PC-3 (cell line): ENCODE results near the gene CHN1. TPM values are rescaled to one million over a fixed set of nuclear protein-coding genes. Genes with fewer than 3 reads are reported as not detected.
A peak's percentile ranks its signal among the peaks of the same experiment; 100 is the strongest.

Experiments
- ATAC-seq: fragments of 200-7000 bp; cut with Tn5 transposase; 2 replicates; pipeline ENCODE4 v1.9.1; 2020; ENCODE audit warnings: mild to moderate bottlenecking, moderate library complexity
- BruUV-seq: library from RNA; stranded (reverse); fragments of 400-500 nt; replicated peaks from 2 replicates; lab custom pipeline; 2021; lab: Mats Ljungman, UMichigan
- CTCF ChIA-PET: fragments of 300-600 bp; sonication (Branson Sonifier 250); formaldehyde crosslinking; loops from one replicate; lab custom pipeline; 2022; ENCODE audit warnings: antibody characterized with exemption; lab: Charles Lee
- POLR2A ChIA-PET: fragments of 300-600 bp; sonication (Branson Sonifier 250); formaldehyde crosslinking; loops from one replicate; lab custom pipeline; 2022; ENCODE audit warnings: antibody characterized with exemption; ENCODE audit not compliant: unreplicated experiment; lab: Charles Lee
- DNase-seq: peaks from one replicate; pipeline ENCODE4 v3.0.0-alpha.2; 2015
- H2AFZ ChIP-seq: fragments of 300-600 bp; sonication (generic); 2 replicates; pipeline ENCODE4 v1.6.0; 2016; ENCODE audit warnings: antibody characterized with exemption, low read length
- H3F3A ChIP-seq: fragments of 300-600 bp; sonication (generic); one replicate; pipeline ENCODE4 v1.6.0; 2017; ENCODE audit warnings: antibody characterized with exemption, low read length, control low read depth, mild to moderate bottlenecking; ENCODE audit not compliant: unreplicated experiment
- H3K27ac ChIP-seq: fragments of 300-600 bp; sonication (generic); 2 replicates; pipeline ENCODE4 v1.5.1; 2016; ENCODE audit warnings: mild to moderate bottlenecking, low read length
- H3K27me3 ChIP-seq: fragments of 300-600 bp; sonication (generic); 2 replicates; pipeline ENCODE4 v1.6.1; 2016; ENCODE audit warnings: low read length, mixed read lengths
- H3K36me3 ChIP-seq: fragments of 300-600 bp; sonication (generic); 2 replicates; pipeline ENCODE4 v1.6.1; 2016; ENCODE audit warnings: low read depth, mixed run types, low read length, mixed read lengths
- H3K4me1 ChIP-seq: fragments of 300-600 bp; sonication (generic); 2 replicates; pipeline ENCODE4 v1.5.1; 2016; ENCODE audit warnings: low read length; ENCODE audit not compliant: insufficient read depth
- H3K4me2 ChIP-seq: fragments of 300-600 bp; sonication (generic); 2 replicates; pipeline ENCODE4 v1.6.0; 2016; ENCODE audit warnings: low read length
- H3K4me3 ChIP-seq: fragments of 300-600 bp; sonication (generic); 2 replicates; pipeline ENCODE4 v1.5.1; 2016; ENCODE audit warnings: mild to moderate bottlenecking, low read length, mixed read lengths
- H3K79me2 ChIP-seq: fragments of 300-600 bp; sonication (generic); 2 replicates; pipeline ENCODE4 v1.6.1; 2017; ENCODE audit warnings: low read length, mixed read lengths
- H3K9ac ChIP-seq: fragments of 300-600 bp; sonication (generic); 2 replicates; pipeline ENCODE4 v1.6.0; 2016; ENCODE audit warnings: mild to moderate bottlenecking, low read length
- H3K9me2 ChIP-seq: fragments of 300-600 bp; sonication (generic); replicated peaks from 2 replicates; pipeline ENCODE4 v1.6.1; 2016; ENCODE audit warnings: mixed run types, low read length, mixed read lengths
- H3K9me3 ChIP-seq: fragments of 300-600 bp; sonication (generic); 2 replicates; pipeline ENCODE4 v1.6.1; 2016; ENCODE audit warnings: low read length, mixed read lengths
- H4K20me1 ChIP-seq: fragments of 300-600 bp; sonication (generic); 2 replicates; pipeline ENCODE4 v1.6.1; 2016; ENCODE audit warnings: low read length, mixed read lengths
- EZH2 ChIP-seq: fragments of 300-600 bp; sonication (generic); IDR thresholded peaks from one replicate; pipeline ENCODE4 v1.6.1; 2017; ENCODE audit warnings: antibody characterized with exemption, mild to moderate bottlenecking, low read length; ENCODE audit not compliant: unreplicated experiment
- EZH2phosphoT487 ChIP-seq: fragments of 300-600 bp; sonication (generic); IDR thresholded peaks from 2 replicates; pipeline ENCODE4 v1.6.1; 2018; ENCODE audit warnings: mild to moderate bottlenecking, antibody characterized with exemption, low read length, borderline replicate concordance
- intact Hi-C: fragments of 100-400 bp; cut with micrococcal nuclease; formaldehyde crosslinking; loops from 2 replicates; pipeline ENCODE4 v1.9.0; 2023
- total RNA-seq: library from RNA; depleted of rRNA; stranded (reverse); fragments of >200 nt; gene quantifications from 2 replicates; pipeline ENCODE4 v1.2.3, GENCODE V29; 2014
- TF ChIP-seq, protein P1 (sequence below): fragments of 300-600 bp; sonication (generic); conservative IDR thresholded peaks from 2 replicates; pipeline ENCODE4 v1.5.1; 2017; ENCODE audit warnings: antibody characterized with exemption, low read depth, mild to moderate bottlenecking, low read length

Gene CHN1
- total RNA-seq, 1 experiment from 2014 or later = 7.8 TPM

GRCh38 chr2:174965992-174966744 is 39.0 kb downstream of the CHN1 start:
- POLR2A ChIA-PET = no interaction called here
- CTCF ChIA-PET = no interaction called here
- no TSS peak for BruUV-seq
- peak; percentile 46 for ATAC-seq
- no peak overlapping the region for H3K9ac ChIP-seq
- no peaks in the 10 kb centered on the region for H3K79me2 ChIP-seq
- TF ChIP-seq, protein P1, sequence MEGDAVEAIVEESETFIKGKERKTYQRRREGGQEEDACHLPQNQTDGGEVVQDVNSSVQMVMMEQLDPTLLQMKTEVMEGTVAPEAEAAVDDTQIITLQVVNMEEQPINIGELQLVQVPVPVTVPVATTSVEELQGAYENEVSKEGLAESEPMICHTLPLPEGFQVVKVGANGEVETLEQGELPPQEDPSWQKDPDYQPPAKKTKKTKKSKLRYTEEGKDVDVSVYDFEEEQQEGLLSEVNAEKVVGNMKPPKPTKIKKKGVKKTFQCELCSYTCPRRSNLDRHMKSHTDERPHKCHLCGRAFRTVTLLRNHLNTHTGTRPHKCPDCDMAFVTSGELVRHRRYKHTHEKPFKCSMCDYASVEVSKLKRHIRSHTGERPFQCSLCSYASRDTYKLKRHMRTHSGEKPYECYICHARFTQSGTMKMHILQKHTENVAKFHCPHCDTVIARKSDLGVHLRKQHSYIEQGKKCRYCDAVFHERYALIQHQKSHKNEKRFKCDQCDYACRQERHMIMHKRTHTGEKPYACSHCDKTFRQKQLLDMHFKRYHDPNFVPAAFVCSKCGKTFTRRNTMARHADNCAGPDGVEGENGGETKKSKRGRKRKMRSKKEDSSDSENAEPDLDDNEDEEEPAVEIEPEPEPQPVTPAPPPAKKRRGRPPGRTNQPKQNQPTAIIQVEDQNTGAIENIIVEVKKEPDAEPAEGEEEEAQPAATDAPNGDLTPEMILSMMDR = no peak
- TF ChIP-seq EZH2 (no peak), EZH2phosphoT487 (no peak)
- H3K27ac ChIP-seq = no peak overlapping the region
- intact Hi-C loops = no loop called here
- no peaks in the 10 kb centered on the region for H3K9me3 ChIP-seq
- no peak overlapping the region for H3K4me3 ChIP-seq
- no peaks in the 10 kb centered on the region for H3F3A ChIP-seq
- no peaks in the 10 kb centered on the region for H3K9me2 ChIP-seq
- H3K4me1 ChIP-seq = peaks cover 17% of the 10 kb centered on the region
- no peaks in the 10 kb centered on the region for H3K36me3 ChIP-seq
- peak; percentile 4 for DNase-seq
- peak overlapping the region; percentile 38; the same call in 1 of the 2 replicates for H2AFZ ChIP-seq
- peak overlapping the region; percentile 10; the same call in 1 of the 2 replicates for H3K4me2 ChIP-seq
- no peaks in the 10 kb centered on the region for H3K27me3 ChIP-seq
- no peaks in the 10 kb centered on the region for H4K20me1 ChIP-seq

DNA sequence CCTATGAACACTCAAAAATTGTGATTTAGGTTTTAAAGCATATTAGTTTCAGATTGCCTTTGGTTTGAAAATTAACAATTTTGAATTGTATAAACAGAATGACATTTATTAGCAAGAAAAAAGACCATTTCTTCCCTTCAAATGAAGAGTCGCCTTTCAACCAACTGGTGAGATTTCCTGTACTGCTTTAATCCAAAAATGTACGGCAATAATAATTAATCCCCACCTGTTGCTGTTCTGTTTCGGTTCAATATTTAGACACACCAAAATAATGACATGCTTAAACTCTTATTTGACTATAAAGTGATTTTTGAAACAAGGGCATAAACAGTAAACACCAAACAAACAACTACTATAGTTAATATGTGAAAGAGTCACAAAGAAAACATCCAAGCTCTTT is 39.6 kb downstream of the CHN1 start:
- Histone ChIP-seq H3K4me2 (no peak overlapping the region), H3F3A (no peaks in the 10 kb centered on the region)
- no TSS peak for BruUV-seq

More for the DNA sequence above, 39.6 kb downstream of the CHN1 start:
- Histone ChIP-seq H3K27ac (no peak overlapping the region), H3K27me3 (no peaks in the 10 kb centered on the region), H2AFZ (no peak overlapping the region), H3K4me3 (no peak overlapping the region), H3K36me3 (no peaks in the 10 kb centered on the region), H3K4me1 (peaks cover 16% of the 10 kb centered on the region), H4K20me1 (no peaks in the 10 kb centered on the region), H3K9ac (no peak overlapping the region), H3K9me3 (no peaks in the 10 kb centered on the region), H3K79me2 (no peaks in the 10 kb centered on the region), H3K9me2 (no peaks in the 10 kb centered on the region)
- intact Hi-C loops = no loop called here
- CTCF ChIA-PET = no interaction called here
- DNase-seq (no peak), ATAC-seq (no peak)
- POLR2A ChIA-PET = no interaction called here
- TF ChIP-seq EZH2 (no peak), EZH2phosphoT487 (no peak)
- TF ChIP-seq, protein P1 = no peak
